K562 (cell line): Measurements from ENCODE around the gene CEP162. TPM values are rescaled to one million over a fixed set of nuclear protein-coding genes. Genes with fewer than 3 reads are reported as not detected.

Experiments
- BHLHE40 ChIP-seq: IDR thresholded peaks from 2 replicates; pipeline ENCODE4 v1.6.1; 2011; ENCODE audit warnings: low read length, improper control_type of control experiment
- DEAF1 ChIP-seq: fragments of 450-650 bp; formaldehyde crosslinking; IDR thresholded peaks from 2 replicates; pipeline ENCODE4 v1.4.0; 2020; ENCODE audit warnings: mild to moderate bottlenecking, moderate library complexity
- FOXK1 ChIP-seq: sonication (generic); formaldehyde crosslinking; IDR thresholded peaks from 2 replicates; pipeline ENCODE4 v1.8.0; 2022; ENCODE audit warnings: missing genetic modification reagents, mild to moderate bottlenecking, borderline replicate concordance
- HDAC2 ChIP-seq: fragments of 450-650 bp; IDR thresholded peaks from 2 replicates; pipeline ENCODE4 v1.6.1; 2016; ENCODE audit warnings: mild to moderate bottlenecking
- MAFG ChIP-seq: fragments of 450-650 bp; conservative IDR thresholded peaks from 2 replicates; pipeline ENCODE4 v1.6.1; 2016; ENCODE audit warnings: missing genetic modification characterization, missing compliant biosample characterization
- MAFK ChIP-seq: IDR thresholded peaks from 2 replicates; pipeline ENCODE4 v1.6.1; 2011; ENCODE audit warnings: low read length, improper control_type of control experiment
- MAZ ChIP-seq, 2 experiments: fragments of 450-650 bp in 1 of 2; sonication (generic) in 1 of 2; formaldehyde crosslinking; IDR thresholded peaks in 1 of 2; conservative IDR thresholded peaks in 1 of 2; 2 replicates each; pipeline versions ENCODE4 v1.4.0 to v1.5.0; 2020; ENCODE audit warnings: mild to moderate bottlenecking in 1 of 2, missing genetic modification reagents in 1 of 2
- PATZ1 ChIP-seq: fragments of 250-450 bp; sonication (Bioruptor Pico); IDR thresholded peaks from 2 replicates; pipeline ENCODE4 v1.5.0; 2020; ENCODE audit warnings: mild to moderate bottlenecking, borderline replicate concordance
- TRIM24 ChIP-seq, 2 experiments: fragments of 450-650 bp; IDR thresholded peaks; 2 replicates each; pipeline ENCODE4 v1.6.1; 2016
- TRIM25 ChIP-seq: fragments of 450-650 bp; IDR thresholded peaks from 2 replicates; pipeline ENCODE4 v1.7.0; 2016; ENCODE audit warnings: borderline replicate concordance
- ZBTB8A ChIP-seq: fragments of 450-650 bp; IDR thresholded peaks from 2 replicates; pipeline ENCODE4 v1.6.1; 2018; ENCODE audit warnings: mild to moderate bottlenecking, moderate library complexity; ENCODE audit not compliant: partially characterized antibody
- ZFP36 ChIP-seq: fragments of 150-350 bp; IDR thresholded peaks from 2 replicates; pipeline ENCODE4 v1.6.1; 2018; ENCODE audit warnings: low read length, low read depth; ENCODE audit not compliant: partially characterized antibody
- ZMIZ1 ChIP-seq, 2 experiments: fragments of 150-350 bp in 1 of 2; IDR thresholded peaks; 2 replicates each; pipeline ENCODE4 v1.6.1; 2012 to 2016; ENCODE audit warnings: low read depth in 2 of 2, low read length in 2 of 2, mild to moderate bottlenecking in 1 of 2, moderate library complexity in 1 of 2
- ZNF449 ChIP-seq: fragments of 250-450 bp; sonication (Bioruptor Pico); IDR thresholded peaks from 2 replicates; pipeline ENCODE4 v1.8.0; 2022; ENCODE audit warnings: moderate library complexity, mild to moderate bottlenecking, inconsistent platforms
- polyA plus RNA-seq, 8 experiments: library from polyadenylated mRNA; depleted of rRNA in 4 of 8; stranded (reverse) in 5 of 8; unstranded in 3 of 8; fragments of >200 nt; fragmentation: Nextera tagmentation in 2 of 8; fragmentation: Illumina TruSeq in 1 of 8; extraction: Ambion mirVana in 2 of 8; extraction: Trizol in 1 of 8; gene quantifications; 2 replicates each; pipeline versions ENCODE4 v1.2.1 to v1.2.3, GENCODE V29; 2011 to 2014; ENCODE audit warnings: inconsistent platforms in 1 of 8, missing spikeins in 1 of 8
- total RNA-seq, 7 experiments: library from RNA; depleted of rRNA in 6 of 7; stranded (reverse); fragments of >200 nt in 6 of 7; fragmentation: Illumina TruSeq in 2 of 7; extraction: Trizol in 2 of 7; gene quantifications; 2 replicates each; pipeline versions ENCODE4 v1.2.1 to v1.2.3, GENCODE V29; 2011 to 2021; ENCODE audit warnings: low replicate concordance in 1 of 7

The CEP162 gene
- total and polyA plus RNA-seq, 9 of the 15 experiments (the other 6 are each of a cell fraction or from before 2014, with no cell fraction given) = 3.9 to 8.6 (median 6.7) TPM

GRCh38 chr6:84269947-84270733, 42.7 kb upstream of the CEP162 start (continued):
- TF ChIP-seq TRIM25 (no peak), ZBTB8A (no peak), MAFK (no peak; the same call in 1 of the 2 replicates), ZNF449 (peak; percentile 39; the same call in 1 of the 2 replicates), DEAF1 (CRISPR knock-in tag) (0 out of 2 replicates have a peak, but pooled peaks have one; percentile 14), ZFP36 (no peak), FOXK1 (CRISPR knock-in tag) (no peak), MAZ (CRISPR knock-in tag; conservative IDR thresholded peaks at IDR 0.05 in 1 of 2, IDR thresholded peaks at IDR 0.05 in 1 of 2) (peak; percentile 52 to 59; a peak in 2 of 4 replicates), HDAC2 (peak; percentile 87; the same call in 1 of the 2 replicates), ZMIZ1 (IDR thresholded peaks at IDR 0.05; ENCODE audit: low read depth in 2 of 2, low read length in 2 of 2) (peak in 1 of 2 experiments; percentile 99; a peak in 2 of 4 replicates), MAFG (tag) (peak; percentile 63; the same call in 1 of the 2 replicates), TRIM24 (IDR thresholded peaks at IDR 0.05) (peak; percentile 100), PATZ1 (CRISPR knock-in tag) (no peak), BHLHE40 (peak; percentile 64; the same call in 1 of the 2 replicates)
